Choroid plexus epithelial cell (primary cell): Measurements from ENCODE around the gene NKX1-2.

Experiments
- DNase-seq: peaks from one replicate; pipeline ENCODE4 v3.0.0-alpha.2; 2010; ENCODE audit warnings: low read depth
- H3K4me3 ChIP-seq: 2 replicates; pipeline ENCODE4 v1.5.1; 2011; ENCODE audit warnings: low read depth, mild to moderate bottlenecking, control low read depth, low read length, moderate library complexity
- TF ChIP-seq, protein P1 (sequence below): conservative IDR thresholded peaks from 2 replicates; pipeline ENCODE4 v1.5.1; 2011; ENCODE audit warnings: low read depth, mild to moderate bottlenecking, control low read depth, inconsistent platforms, low read length, moderate library complexity

The NKX1-2 gene

DNA sequence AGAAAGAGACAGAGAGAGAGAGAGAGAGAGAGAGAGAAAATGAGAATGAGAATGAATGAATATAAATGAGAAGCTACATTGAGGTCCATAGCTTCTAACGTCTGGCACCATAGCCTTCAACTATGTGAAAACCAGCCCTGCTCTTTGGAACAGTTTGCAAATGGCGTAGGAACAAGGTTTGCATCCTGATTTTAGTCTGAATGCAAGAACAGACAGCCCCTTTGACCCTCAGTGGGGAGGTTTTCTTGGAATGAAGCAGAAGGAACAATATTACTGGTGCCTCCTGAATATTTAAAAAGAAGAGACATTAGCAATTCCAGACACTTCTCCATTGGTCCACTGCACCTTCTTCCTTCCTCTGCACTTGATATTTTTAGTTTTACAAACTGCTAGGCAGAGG lies 34.8 kb upstream of the NKX1-2 start:
- TF ChIP-seq, protein P1, sequence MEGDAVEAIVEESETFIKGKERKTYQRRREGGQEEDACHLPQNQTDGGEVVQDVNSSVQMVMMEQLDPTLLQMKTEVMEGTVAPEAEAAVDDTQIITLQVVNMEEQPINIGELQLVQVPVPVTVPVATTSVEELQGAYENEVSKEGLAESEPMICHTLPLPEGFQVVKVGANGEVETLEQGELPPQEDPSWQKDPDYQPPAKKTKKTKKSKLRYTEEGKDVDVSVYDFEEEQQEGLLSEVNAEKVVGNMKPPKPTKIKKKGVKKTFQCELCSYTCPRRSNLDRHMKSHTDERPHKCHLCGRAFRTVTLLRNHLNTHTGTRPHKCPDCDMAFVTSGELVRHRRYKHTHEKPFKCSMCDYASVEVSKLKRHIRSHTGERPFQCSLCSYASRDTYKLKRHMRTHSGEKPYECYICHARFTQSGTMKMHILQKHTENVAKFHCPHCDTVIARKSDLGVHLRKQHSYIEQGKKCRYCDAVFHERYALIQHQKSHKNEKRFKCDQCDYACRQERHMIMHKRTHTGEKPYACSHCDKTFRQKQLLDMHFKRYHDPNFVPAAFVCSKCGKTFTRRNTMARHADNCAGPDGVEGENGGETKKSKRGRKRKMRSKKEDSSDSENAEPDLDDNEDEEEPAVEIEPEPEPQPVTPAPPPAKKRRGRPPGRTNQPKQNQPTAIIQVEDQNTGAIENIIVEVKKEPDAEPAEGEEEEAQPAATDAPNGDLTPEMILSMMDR: no peak
- DNase-seq: no peak
- H3K4me3 ChIP-seq: no peak overlapping the region

DNA sequence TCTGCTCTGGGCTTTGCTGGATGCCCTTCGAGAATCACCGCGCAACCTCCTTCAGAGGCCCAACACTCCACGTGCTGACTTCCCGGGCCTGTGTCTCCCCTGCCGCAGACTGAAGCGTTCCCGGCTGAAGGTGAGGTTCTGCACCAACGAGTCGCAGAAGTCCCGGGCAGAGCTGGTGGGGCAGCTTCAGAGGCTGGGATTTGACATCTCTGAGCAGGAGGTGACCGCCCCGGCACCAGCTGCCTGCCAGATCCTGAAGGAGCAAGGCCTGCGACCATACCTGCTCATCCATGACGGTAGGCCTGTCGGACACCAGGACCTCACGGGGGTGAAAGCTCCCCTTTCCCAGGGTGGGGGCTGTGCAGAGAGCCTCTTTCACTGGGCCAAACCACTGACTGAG lies 34.2 kb upstream of the NKX1-2 start:
- no peak overlapping the region for H3K4me3 ChIP-seq
- TF ChIP-seq, protein P1: no peak
- DNase-seq: no peak

DNA sequence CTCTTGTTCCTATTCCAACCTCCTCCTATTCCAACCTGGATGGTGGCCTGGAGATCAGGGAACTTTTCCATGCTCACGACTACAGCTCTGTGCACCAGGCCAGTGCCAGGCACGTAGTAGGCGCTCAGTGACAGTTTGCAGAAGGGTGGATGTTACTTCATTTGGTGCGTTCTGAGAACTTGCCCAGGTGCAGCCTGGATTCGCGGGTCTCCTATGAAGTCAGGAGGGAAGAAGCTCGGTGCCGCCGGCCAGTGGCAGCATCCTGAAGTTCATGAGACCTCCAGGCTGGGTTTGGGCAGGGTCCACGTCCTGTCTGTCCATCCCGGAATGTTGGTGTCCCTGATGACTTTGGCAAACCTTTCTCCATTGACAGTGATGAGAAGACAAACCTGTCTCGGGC lies 33.0 kb upstream of the NKX1-2 start:
- DNase-seq: no peak
- no peak overlapping the region for H3K4me3 ChIP-seq
- TF ChIP-seq, protein P1: no peak

GRCh38 chr10:124482236-124482800 lies 32.5 kb upstream of the NKX1-2 start:
- TF ChIP-seq, protein P1: no peak
- H3K4me3 ChIP-seq: no peak overlapping the region
- no peak for DNase-seq

GRCh38 chr10:124481717-124482116 lies 31.9 kb upstream of the NKX1-2 start:
- H3K4me3 ChIP-seq: no peak overlapping the region
- TF ChIP-seq, protein P1: no peak
- no peak for DNase-seq

DNA sequence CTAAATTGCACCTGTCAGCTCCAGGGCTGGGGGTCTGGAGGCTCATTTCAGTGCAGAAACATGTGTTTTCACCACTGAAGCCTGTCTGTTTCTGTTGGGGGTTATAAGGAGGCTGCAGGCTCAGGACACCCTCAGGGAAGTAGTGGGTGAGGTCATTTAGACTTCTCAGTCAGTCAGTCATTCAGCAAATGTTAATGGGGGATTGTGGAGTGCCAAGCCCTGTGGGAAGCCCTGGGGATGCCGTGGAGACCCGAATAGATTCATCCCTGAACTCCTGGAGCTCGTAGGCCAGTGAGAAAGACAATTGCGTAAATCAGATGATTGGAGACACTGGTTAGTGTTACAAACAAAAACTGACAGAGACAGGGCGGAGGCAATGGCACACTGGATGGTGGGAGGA lies 31.0 kb upstream of the NKX1-2 start:
- DNase-seq: no peak
- TF ChIP-seq, protein P1: no peak
- no peak overlapping the region for H3K4me3 ChIP-seq

GRCh38 chr10:124478515-124478914 lies 28.7 kb upstream of the NKX1-2 start:
- TF ChIP-seq, protein P1: no peak
- no peak overlapping the region for H3K4me3 ChIP-seq
- DNase-seq: no peak
